SK-N-SH (cell line): ENCODE measurements around the gene ENTR1. TPM values are rescaled to one million over a fixed set of nuclear protein-coding genes. Genes with fewer than 3 reads are reported as not detected.

Source experiments
- CTCF ChIA-PET: fragments of 300-600, 350-600 bp; formaldehyde crosslinking; extraction: SDS; loops from one replicate; lab custom pipeline; 2021; lab: Yijun Ruan, JAX
- POLR2A ChIA-PET: fragments of 350-600 bp; sonication (Branson Sonifier 250); formaldehyde crosslinking; extraction: SDS; loops from one replicate; lab custom pipeline; 2020; ENCODE audit warnings: antibody characterized with exemption, inconsistent platforms; lab: Yijun Ruan, JAX
- DNase-seq: peaks from one replicate; pipeline ENCODE4 v3.0.0; 2012
- H2AFZ ChIP-seq: fragments of 200-600 bp; sonication (generic); 2 replicates; pipeline ENCODE4 v1.8.1; 2016; ENCODE audit warnings: antibody characterized with exemption, mild to moderate bottlenecking, low read depth
- H3F3A ChIP-seq: fragments of 200-600 bp; sonication (generic); replicated peaks from 2 replicates; pipeline ENCODE3; 2016; ENCODE audit warnings: antibody characterized with exemption, mild to moderate bottlenecking; ENCODE audit not compliant: insufficient read depth
- H3K27ac ChIP-seq, 2 experiments: fragments of 200-500 bp in 1 of 2; fragments of 200-600 bp in 1 of 2; sonication (Bioruptor generic) in 1 of 2; sonication (generic), shearing (Covaris generic) in 1 of 2; 2 replicates each; pipeline versions ENCODE4 v1.5.1 to v1.6.1; 2014 to 2016; ENCODE audit warnings: low read depth in 2 of 2, inconsistent platforms in 1 of 2, low read length in 1 of 2, mild to moderate bottlenecking in 1 of 2, mixed read lengths in 1 of 2
- H3K27me3 ChIP-seq: fragments of 200-600 bp; sonication (generic), shearing (Covaris generic); 2 replicates; pipeline ENCODE4 v1.6.1; 2016; ENCODE audit warnings: mixed run types; ENCODE audit not compliant: insufficient read depth
- H3K36me3 ChIP-seq, 2 experiments: fragments of 200-500 bp in 1 of 2; fragments of 200-600 bp in 1 of 2; sonication (Bioruptor generic) in 1 of 2; sonication (generic) in 1 of 2; replicated peaks in 1 of 2; 2 replicates each; pipeline versions ENCODE3 to v1.5.1; 2014 to 2016; ENCODE audit warnings: low read length in 1 of 2, mild to moderate bottlenecking in 1 of 2; ENCODE audit not compliant: insufficient read depth in 2 of 2, control insufficient read depth in 1 of 2
- H3K4me1 ChIP-seq, 2 experiments: fragments of 200-500 bp in 1 of 2; fragments of 200-600 bp in 1 of 2; sonication (Bioruptor generic) in 1 of 2; sonication (generic), shearing (Covaris generic) in 1 of 2; 2 replicates each; pipeline versions ENCODE4 v1.5.1 to v1.6.1; 2014 to 2016; ENCODE audit warnings: low read depth in 1 of 2, low read length in 1 of 2, mixed run types in 1 of 2; ENCODE audit not compliant: insufficient read depth in 2 of 2, control insufficient read depth in 1 of 2
- H3K4me2 ChIP-seq: fragments of 200-600 bp; sonication (generic), shearing (Covaris generic); 2 replicates; pipeline ENCODE4 v1.6.1; 2017; ENCODE audit warnings: mixed run types
- H3K4me3 ChIP-seq, 2 experiments: fragments of 200-500 bp in 1 of 2; fragments of 200-600 bp in 1 of 2; sonication (Bioruptor generic) in 1 of 2; sonication (generic), shearing (Covaris generic) in 1 of 2; 2 replicates each; pipeline versions ENCODE4 v1.5.1 to v1.8.1; 2014 to 2016; ENCODE audit warnings: low read depth in 2 of 2, inconsistent platforms in 1 of 2, low read length in 1 of 2, mild to moderate bottlenecking in 1 of 2, mixed read lengths in 1 of 2, moderate library complexity in 1 of 2
- H3K79me2 ChIP-seq: fragments of 200-600 bp; sonication (generic); 2 replicates; pipeline ENCODE4 v1.8.1; 2017; ENCODE audit warnings: mild to moderate bottlenecking; ENCODE audit not compliant: insufficient read depth
- H3K9ac ChIP-seq: fragments of 200-600 bp; sonication (generic); 2 replicates; pipeline ENCODE4 v1.6.1; 2017; ENCODE audit warnings: mixed run types
- H3K9me2 ChIP-seq: fragments of 200-600 bp; sonication (generic); 2 replicates; pipeline ENCODE4 v1.6.1; 2017; ENCODE audit warnings: mixed run types
- H3K9me3 ChIP-seq: fragments of 200-600 bp; sonication (generic); 2 replicates; pipeline ENCODE4 v1.6.1; 2017; ENCODE audit warnings: mixed run types, mild to moderate bottlenecking, moderate library complexity
- H4K20me1 ChIP-seq: fragments of 200-600 bp; sonication (generic); 2 replicates; pipeline ENCODE4 v1.6.1; 2017; ENCODE audit warnings: mild to moderate bottlenecking, mixed run types; ENCODE audit not compliant: insufficient read depth
- CHD2 ChIP-seq: fragments of 150-350 bp; IDR thresholded peaks from 2 replicates; pipeline ENCODE4 v1.6.1; 2018; ENCODE audit warnings: low read length; ENCODE audit not compliant: partially characterized antibody
- EP300 ChIP-seq, 2 experiments: IDR thresholded peaks; 2 replicates each; pipeline versions ENCODE4 v1.4.0 to v1.6.1; 2012; ENCODE audit warnings: borderline replicate concordance in 1 of 2, low read depth in 1 of 2, low read length in 1 of 2
- EZH2phosphoT487 ChIP-seq: fragments of 200-600 bp; sonication (generic); IDR thresholded peaks from 2 replicates; pipeline ENCODE4 v1.6.1; 2017; ENCODE audit warnings: low read depth, mixed run types, mild to moderate bottlenecking, antibody characterized with exemption, moderate library complexity, borderline replicate concordance
- GABPA ChIP-seq: IDR thresholded peaks from 2 replicates; pipeline ENCODE4 v1.4.0; 2012; ENCODE audit warnings: low read depth, mild to moderate bottlenecking
- JUND ChIP-seq: IDR thresholded peaks from 2 replicates; pipeline ENCODE4 v1.4.0; 2012
- MEF2A ChIP-seq: IDR thresholded peaks from 2 replicates; pipeline ENCODE4 v1.4.0; 2012; ENCODE audit warnings: low read depth, borderline replicate concordance
- NFIC ChIP-seq: IDR thresholded peaks from 2 replicates; pipeline ENCODE4 v1.4.0; 2012; ENCODE audit warnings: borderline replicate concordance
- NRF1 ChIP-seq: IDR thresholded peaks from 2 replicates; pipeline ENCODE4 v1.6.1; 2012; ENCODE audit warnings: low read depth, mild to moderate bottlenecking, low read length
- RCOR1 ChIP-seq: fragments of 150-350 bp; IDR thresholded peaks from 2 replicates; pipeline ENCODE4 v1.6.1; 2017; ENCODE audit warnings: antibody characterized with exemption, low read length
- RXRA ChIP-seq: IDR thresholded peaks from 2 replicates; pipeline ENCODE4 v1.4.0; 2012; ENCODE audit warnings: low read depth, mild to moderate bottlenecking, borderline replicate concordance
- SIN3A ChIP-seq: IDR thresholded peaks from 2 replicates; pipeline ENCODE4 v1.6.1; 2012; ENCODE audit warnings: low read depth, mild to moderate bottlenecking, low read length, moderate library complexity, borderline replicate concordance
- SMC3 ChIP-seq: IDR thresholded peaks from 2 replicates; pipeline ENCODE4 v1.6.1; 2012; ENCODE audit warnings: low read depth, low read length, improper control_type of control experiment
- TAF1 ChIP-seq: IDR thresholded peaks from 2 replicates; pipeline ENCODE4 v1.6.1; 2012; ENCODE audit warnings: low read depth, mild to moderate bottlenecking, low read length, moderate library complexity, borderline replicate concordance
- TCF12 ChIP-seq: IDR thresholded peaks from 2 replicates; pipeline ENCODE4 v1.4.0; 2012
- WGBS: methylation state at CpG from one replicate; pipeline ENCODE4 v1.1.6; 2017; ENCODE audit warnings: low lambda C conversion rate; 5-methylcytosine and 5-hydroxymethylcytosine counted together
- polyA plus RNA-seq, 3 experiments: library from polyadenylated mRNA; depleted of rRNA; stranded (reverse); fragments of >200 nt; gene quantifications; 2 replicates each; pipeline ENCODE4 v1.2.3, GENCODE V29; 2012
- TF ChIP-seq, protein P1 (sequence below): IDR thresholded peaks from 2 replicates; pipeline ENCODE4 v1.4.0; 2012; ENCODE audit warnings: low read depth, borderline replicate concordance
- TF ChIP-seq, protein P2 (sequence below): IDR thresholded peaks from 2 replicates; pipeline ENCODE4 v1.4.0; 2012; ENCODE audit warnings: low read depth, borderline replicate concordance
- TF ChIP-seq, protein P3 (sequence below): IDR thresholded peaks from 2 replicates; pipeline ENCODE4 v1.6.1; 2012; ENCODE audit warnings: mild to moderate bottlenecking, low read depth, low read length, moderate library complexity

The ENTR1 gene
- polyA plus RNA-seq, 1 of the 3 experiments (the other 2 are of a cell fraction) = 71.3 TPM

DNA sequence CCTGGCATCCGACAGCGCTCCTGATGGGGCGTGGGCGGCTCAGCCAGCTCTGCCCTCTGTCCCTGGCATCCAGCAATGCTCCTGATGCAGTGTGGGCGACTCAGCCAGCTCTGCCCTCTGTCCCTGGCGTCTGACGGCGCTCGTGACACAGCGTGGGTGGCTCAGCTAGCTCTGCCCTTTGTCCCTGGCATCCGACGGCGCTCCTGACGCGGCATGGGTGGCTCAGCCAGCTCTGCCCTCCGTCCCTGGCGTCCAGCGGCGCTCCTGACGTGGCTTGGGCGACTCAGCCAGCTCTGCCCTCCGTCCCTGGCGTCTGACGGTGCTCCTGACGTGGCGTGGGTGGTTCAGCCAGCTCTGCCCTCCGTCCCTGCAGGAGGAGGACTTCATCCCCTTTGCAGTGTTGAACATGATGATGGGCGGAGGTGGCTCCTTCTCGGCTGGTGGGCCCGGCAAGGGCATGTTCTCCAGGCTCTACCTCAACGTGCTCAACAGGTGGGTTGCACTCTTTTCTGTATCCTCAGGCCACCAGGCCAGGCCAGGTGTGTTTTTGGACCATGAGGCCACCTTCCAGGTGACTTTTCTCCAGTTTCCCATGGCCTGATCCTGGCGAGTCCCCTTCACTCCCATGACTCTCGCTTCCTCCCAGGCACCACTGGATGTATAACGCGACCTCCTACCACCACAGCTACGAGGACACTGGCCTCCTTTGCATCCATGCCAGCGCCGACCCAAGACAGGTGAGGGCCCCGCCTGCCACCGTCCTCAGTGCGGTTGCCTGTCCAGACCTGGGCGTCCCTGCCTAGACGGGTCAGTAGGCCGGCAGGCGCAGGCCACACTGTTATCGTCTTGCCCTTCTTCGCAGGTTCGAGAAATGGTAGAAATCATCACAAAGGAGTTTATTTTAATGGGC is 8.0 kb upstream of the ENTR1 start (continued):
- TF ChIP-seq MEF2A (no peak), CHD2 (no peak), RCOR1 (no peak), RXRA (no peak), NRF1 (no peak), TCF12 (no peak)
- TF ChIP-seq, protein P1, sequence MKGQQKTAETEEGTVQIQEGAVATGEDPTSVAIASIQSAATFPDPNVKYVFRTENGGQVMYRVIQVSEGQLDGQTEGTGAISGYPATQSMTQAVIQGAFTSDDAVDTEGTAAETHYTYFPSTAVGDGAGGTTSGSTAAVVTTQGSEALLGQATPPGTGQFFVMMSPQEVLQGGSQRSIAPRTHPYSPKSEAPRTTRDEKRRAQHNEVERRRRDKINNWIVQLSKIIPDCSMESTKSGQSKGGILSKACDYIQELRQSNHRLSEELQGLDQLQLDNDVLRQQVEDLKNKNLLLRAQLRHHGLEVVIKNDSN = no peak

DNA sequence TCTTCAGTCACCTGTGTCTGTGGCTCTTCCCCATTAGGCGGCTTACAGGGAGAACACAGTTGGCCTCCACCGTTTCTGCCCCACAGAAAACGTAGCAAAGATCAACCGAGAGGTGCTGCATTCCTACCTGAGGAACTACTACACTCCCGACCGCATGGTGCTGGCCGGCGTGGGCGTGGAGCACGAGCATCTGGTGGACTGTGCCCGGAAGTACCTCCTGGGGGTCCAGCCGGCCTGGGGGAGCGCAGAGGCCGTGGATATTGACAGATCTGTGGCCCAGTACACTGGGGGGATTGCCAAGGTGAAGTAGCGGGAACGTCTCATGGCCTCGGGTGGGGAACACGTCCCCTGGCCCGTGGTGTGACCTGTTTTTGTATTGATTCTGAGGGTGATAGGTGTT is 6.5 kb upstream of the ENTR1 start:
- Histone ChIP-seq H2AFZ (no peak overlapping the region), H4K20me1 (peaks cover 2% of the 10 kb centered on the region), H3K36me3 (peaks cover 47 to 75% of the 10 kb centered on the region in 2 experiments), H3K9me3 (no peaks in the 10 kb centered on the region), H3F3A (no peaks in the 10 kb centered on the region), H3K4me3 (no peak overlapping the region), H3K4me2 (no peak overlapping the region), H3K79me2 (peaks cover 33% of the 10 kb centered on the region), H3K9ac (no peak overlapping the region), H3K9me2 (no peaks in the 10 kb centered on the region), H3K4me1 (peaks cover 0 to 3% of the 10 kb centered on the region in 2 experiments; a peak in 2 of 4 replicates), H3K27ac (no peak overlapping the region), H3K27me3 (no peaks in the 10 kb centered on the region)
- ChIA-PET CTCF (interaction anchor here (0.9 kb wide), 1 partner anchor 16 kb away, joined by 3 read pairs; the partner anchor contains the start of gene SNAPC4), POLR2A (no interaction called here)
- no peak for DNase-seq
- TF ChIP-seq EZH2phosphoT487 (no peak), JUND (no peak), MEF2A (no peak), SMC3 (no peak), TCF12 (no peak), GABPA (no peak), EP300 (IDR thresholded peaks at IDR 0.05; ENCODE audit: borderline replicate concordance in 1 of 2, low read depth in 1 of 2, low read length in 1 of 2) (no peak), TAF1 (no peak), RXRA (no peak), NFIC (no peak), SIN3A (no peak)
- TF ChIP-seq, protein P2, sequence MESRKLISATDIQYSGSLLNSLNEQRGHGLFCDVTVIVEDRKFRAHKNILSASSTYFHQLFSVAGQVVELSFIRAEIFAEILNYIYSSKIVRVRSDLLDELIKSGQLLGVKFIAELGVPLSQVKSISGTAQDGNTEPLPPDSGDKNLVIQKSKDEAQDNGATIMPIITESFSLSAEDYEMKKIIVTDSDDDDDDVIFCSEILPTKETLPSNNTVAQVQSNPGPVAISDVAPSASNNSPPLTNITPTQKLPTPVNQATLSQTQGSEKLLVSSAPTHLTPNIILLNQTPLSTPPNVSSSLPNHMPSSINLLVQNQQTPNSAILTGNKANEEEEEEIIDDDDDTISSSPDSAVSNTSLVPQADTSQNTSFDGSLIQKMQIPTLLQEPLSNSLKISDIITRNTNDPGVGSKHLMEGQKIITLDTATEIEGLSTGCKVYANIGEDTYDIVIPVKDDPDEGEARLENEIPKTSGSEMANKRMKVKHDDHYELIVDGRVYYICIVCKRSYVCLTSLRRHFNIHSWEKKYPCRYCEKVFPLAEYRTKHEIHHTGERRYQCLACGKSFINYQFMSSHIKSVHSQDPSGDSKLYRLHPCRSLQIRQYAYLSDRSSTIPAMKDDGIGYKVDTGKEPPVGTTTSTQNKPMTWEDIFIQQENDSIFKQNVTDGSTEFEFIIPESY = no peak
- TF ChIP-seq, protein P3, sequence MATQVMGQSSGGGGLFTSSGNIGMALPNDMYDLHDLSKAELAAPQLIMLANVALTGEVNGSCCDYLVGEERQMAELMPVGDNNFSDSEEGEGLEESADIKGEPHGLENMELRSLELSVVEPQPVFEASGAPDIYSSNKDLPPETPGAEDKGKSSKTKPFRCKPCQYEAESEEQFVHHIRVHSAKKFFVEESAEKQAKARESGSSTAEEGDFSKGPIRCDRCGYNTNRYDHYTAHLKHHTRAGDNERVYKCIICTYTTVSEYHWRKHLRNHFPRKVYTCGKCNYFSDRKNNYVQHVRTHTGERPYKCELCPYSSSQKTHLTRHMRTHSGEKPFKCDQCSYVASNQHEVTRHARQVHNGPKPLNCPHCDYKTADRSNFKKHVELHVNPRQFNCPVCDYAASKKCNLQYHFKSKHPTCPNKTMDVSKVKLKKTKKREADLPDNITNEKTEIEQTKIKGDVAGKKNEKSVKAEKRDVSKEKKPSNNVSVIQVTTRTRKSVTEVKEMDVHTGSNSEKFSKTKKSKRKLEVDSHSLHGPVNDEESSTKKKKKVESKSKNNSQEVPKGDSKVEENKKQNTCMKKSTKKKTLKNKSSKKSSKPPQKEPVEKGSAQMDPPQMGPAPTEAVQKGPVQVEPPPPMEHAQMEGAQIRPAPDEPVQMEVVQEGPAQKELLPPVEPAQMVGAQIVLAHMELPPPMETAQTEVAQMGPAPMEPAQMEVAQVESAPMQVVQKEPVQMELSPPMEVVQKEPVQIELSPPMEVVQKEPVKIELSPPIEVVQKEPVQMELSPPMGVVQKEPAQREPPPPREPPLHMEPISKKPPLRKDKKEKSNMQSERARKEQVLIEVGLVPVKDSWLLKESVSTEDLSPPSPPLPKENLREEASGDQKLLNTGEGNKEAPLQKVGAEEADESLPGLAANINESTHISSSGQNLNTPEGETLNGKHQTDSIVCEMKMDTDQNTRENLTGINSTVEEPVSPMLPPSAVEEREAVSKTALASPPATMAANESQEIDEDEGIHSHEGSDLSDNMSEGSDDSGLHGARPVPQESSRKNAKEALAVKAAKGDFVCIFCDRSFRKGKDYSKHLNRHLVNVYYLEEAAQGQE = no peak
- WGBS = 93% methylated on average over 17 of the region's 19 CpGs
